Smooth muscle cell (in vitro differentiated cells): ENCODE data around the gene LRP5. TPM values are rescaled to one million over a fixed set of nuclear protein-coding genes. Genes with fewer than 3 reads are reported as not detected.

Experiments used
- DNase-seq: peaks from one replicate; lab custom pipeline; 2025; ENCODE audit not compliant: unreplicated experiment; lab: John Stamatoyannopoulos, UW
- H2AFZ ChIP-seq: fragments of 200-600 bp; sonication (generic); 2 replicates; pipeline ENCODE4 v1.6.0; 2016; ENCODE audit warnings: antibody characterized with exemption, low read depth, mild to moderate bottlenecking
- H3F3A ChIP-seq: fragments of 200-600 bp; sonication (generic); 2 replicates; pipeline ENCODE4 v1.6.0; 2017; ENCODE audit warnings: antibody characterized with exemption, low read depth
- H3K27ac ChIP-seq: fragments of 200-600 bp; sonication (generic); 2 replicates; pipeline ENCODE4 v1.5.1; 2016; ENCODE audit warnings: low read depth, mild to moderate bottlenecking
- H3K27me3 ChIP-seq: fragments of 200-600 bp; sonication (generic); 2 replicates; pipeline ENCODE4 v1.6.1; 2016; ENCODE audit warnings: low read depth, mild to moderate bottlenecking
- H3K36me3 ChIP-seq: fragments of 200-600 bp; sonication (generic); 2 replicates; pipeline ENCODE4 v1.5.1; 2016; ENCODE audit warnings: low read depth
- H3K4me1 ChIP-seq: fragments of 200-600 bp; sonication (generic); 2 replicates; pipeline ENCODE4 v1.5.1; 2016; ENCODE audit warnings: low read depth
- H3K4me2 ChIP-seq: fragments of 200-600 bp; sonication (generic); 2 replicates; pipeline ENCODE4 v1.6.0; 2016; ENCODE audit warnings: mild to moderate bottlenecking
- H3K4me3 ChIP-seq: fragments of 200-600 bp; sonication (generic); 2 replicates; pipeline ENCODE4 v1.5.1; 2016; ENCODE audit warnings: mild to moderate bottlenecking
- H3K79me2 ChIP-seq: fragments of 200-600 bp; sonication (generic); 2 replicates; pipeline ENCODE4 v1.6.0; 2016; ENCODE audit warnings: low read depth, mild to moderate bottlenecking
- H3K9ac ChIP-seq: fragments of 200-600 bp; sonication (generic); 2 replicates; pipeline ENCODE4 v1.6.0; 2016; ENCODE audit warnings: low read depth
- H3K9me3 ChIP-seq: fragments of 200-600 bp; sonication (generic); replicated peaks from 2 replicates; pipeline ENCODE4 v1.5.1; 2016; ENCODE audit warnings: low read depth
- H4K20me1 ChIP-seq: fragments of 200-600 bp; sonication (generic); 2 replicates; pipeline ENCODE4 v1.6.0; 2016; ENCODE audit warnings: low read depth
- CTCF ChIP-seq: fragments of 200-600 bp; sonication (generic); IDR thresholded peaks from 2 replicates; pipeline ENCODE4 v1.5.1; 2017; ENCODE audit warnings: borderline replicate concordance, mild to moderate bottlenecking, antibody characterized with exemption; ENCODE audit not compliant: insufficient read depth, poor library complexity, severe bottlenecking
- whole genome bisulfite sequencing: methylation state at CpG from one replicate; pipeline ENCODE4 v1.1.7; 2016; ENCODE audit warnings: low lambda C conversion rate; 5-methylcytosine and 5-hydroxymethylcytosine counted together
- polyA plus RNA-seq: library from polyadenylated mRNA; unstranded; fragments of >200 nt; fragmentation: Nextera tagmentation; extraction: Ambion mirVana; gene quantifications from 2 replicates; pipeline ENCODE4 v1.2.1, GENCODE V29; 2016
- total RNA-seq: library from RNA; depleted of rRNA; stranded (reverse); fragments of >200 nt; gene quantifications from 2 replicates; pipeline ENCODE4 v1.2.3, GENCODE V29; 2014

LRP5 gene
- total and polyA plus RNA-seq, 2 experiments from 2014 or later = 16.1 to 26.6 TPM

- TF ChIP-seq CTCF = no peak
- H4K20me1 ChIP-seq = peaks cover 100% of the 10 kb centered on the region
- no peak overlapping the region for H2AFZ ChIP-seq
- DNase-seq = no peak
- 47% methylated on average over 1 of the region's 1 CpG for WGBS
- H3K4me2 ChIP-seq = no peak overlapping the region
- no peaks in the 10 kb centered on the region for H3K9me3 ChIP-seq
- peak overlapping the region; percentile 82 for H3K27ac ChIP-seq
- H3F3A ChIP-seq = peaks cover 26% of the 10 kb centered on the region
- peaks cover 50% of the 10 kb centered on the region for H3K4me1 ChIP-seq
- H3K9ac ChIP-seq = no peak overlapping the region
- no peak overlapping the region for H3K4me3 ChIP-seq
- no peaks in the 10 kb centered on the region for H3K36me3 ChIP-seq
- no peaks in the 10 kb centered on the region for H3K27me3 ChIP-seq
- peaks cover 98% of the 10 kb centered on the region for H3K79me2 ChIP-seq
These were observed 157.3 kb downstream of the LRP5 start for GRCh38 chr11:68469642-68470041.

GRCh38 chr11:68470304-68470811 is 158.0 kb downstream of the LRP5 start:
- WGBS = 87% methylated on average over 4 of the region's 4 CpGs
- peak overlapping the region; percentile 24 for H3K4me2 ChIP-seq

GRCh38 chr11:68471360-68472340 is 159.3 kb downstream of the LRP5 start:
- Histone ChIP-seq H2AFZ (no peak overlapping the region), H3K9me3 (no peaks in the 10 kb centered on the region), H3K27me3 (no peaks in the 10 kb centered on the region), H3K79me2 (peaks cover 88% of the 10 kb centered on the region), H3F3A (peaks cover 26% of the 10 kb centered on the region), H3K4me2 (peak overlapping the region; percentile 25), H3K27ac (peak overlapping the region; percentile 82), H3K9ac (peak overlapping the region; percentile 9), H3K4me3 (no peak overlapping the region), H4K20me1 (peaks cover 90% of the 10 kb centered on the region), H3K4me1 (peaks cover 38% of the 10 kb centered on the region), H3K36me3 (no peaks in the 10 kb centered on the region)
- WGBS = 54% methylated on average over 17 of the region's 17 CpGs
- DNase-seq = no peak
- TF ChIP-seq CTCF = no peak

More at GRCh38 chr11:68470304-68470811, 158.0 kb downstream of the LRP5 start:
- Histone ChIP-seq H3K9ac (no peak overlapping the region), H3K4me3 (no peak overlapping the region), H3F3A (peaks cover 26% of the 10 kb centered on the region), H2AFZ (no peak overlapping the region), H3K27me3 (no peaks in the 10 kb centered on the region), H3K27ac (peak overlapping the region; percentile 82), H3K9me3 (no peaks in the 10 kb centered on the region), H3K36me3 (no peaks in the 10 kb centered on the region), H4K20me1 (peaks cover 99% of the 10 kb centered on the region), H3K79me2 (peaks cover 94% of the 10 kb centered on the region), H3K4me1 (peaks cover 46% of the 10 kb centered on the region)
- no peak for DNase-seq
- TF ChIP-seq CTCF = no peak
